HCT116 (cell line): Measurements from ENCODE around the gene MRPL49.

Source experiments
- ATF3 ChIP-seq: IDR thresholded peaks from 2 replicates; pipeline ENCODE4 v1.6.1; 2012
- CTCF ChIP-seq, 3 experiments: fragments of 200-600 bp in 1 of 3; sonication (generic) in 1 of 3; IDR thresholded peaks in 2 of 3; conservative IDR thresholded peaks in 1 of 3; 2 replicates each; pipeline ENCODE4 v1.5.1; 2012 to 2017; ENCODE audit warnings: low read depth in 2 of 3, low read length in 2 of 3, antibody characterized with exemption in 1 of 3, borderline replicate concordance in 1 of 3, control low read depth in 1 of 3, mild to moderate bottlenecking in 1 of 3, mixed read lengths in 1 of 3, mixed run types in 1 of 3, moderate library complexity in 1 of 3; ENCODE audit not compliant: insufficient read depth in 1 of 3
- EZH2 ChIP-seq: fragments of 200-600 bp; sonication (generic); IDR thresholded peaks from 2 replicates; pipeline ENCODE4 v1.6.1; 2017; ENCODE audit warnings: antibody characterized with exemption, mixed run types
- FOSL1 ChIP-seq: IDR thresholded peaks from 2 replicates; pipeline ENCODE4 v1.6.1; 2012; ENCODE audit warnings: low read depth
- JUND ChIP-seq: IDR thresholded peaks from 2 replicates; pipeline ENCODE4 v1.6.1; 2012
- MAX ChIP-seq: IDR thresholded peaks from 2 replicates; pipeline ENCODE4 v1.6.1; 2012
- POLR2AphosphoS5 ChIP-seq: IDR thresholded peaks from 2 replicates; pipeline ENCODE4 v1.6.1; 2011; ENCODE audit warnings: mild to moderate bottlenecking, low read depth, low read length, moderate library complexity
- ZNF274 ChIP-seq: fragments of 200-500 bp; sonication (Bioruptor generic); IDR thresholded peaks from 2 replicates; pipeline ENCODE4 v1.6.1; 2014; ENCODE audit warnings: mild to moderate bottlenecking, low read depth, low read length, inconsistent platforms

- TF ChIP-seq CTCF (IDR thresholded peaks at IDR 0.05 in 2 of 3, conservative IDR thresholded peaks at IDR 0.05 in 1 of 3; ENCODE audit: borderline replicate concordance in 1 of 3, insufficient read depth in 1 of 3, low read depth in 2 of 3, low read length in 2 of 3) (no peak), ATF3 (no peak), POLR2AphosphoS5 (no peak), FOSL1 (no peak), ZNF274 (no peak), EZH2 (no peak), JUND (no peak), MAX (no peak)
Measured at GRCh38 chr11:65157336-65157735, 35.2 kb downstream of the MRPL49 start.
